ENCODE data around the gene ZNF746.

DNA sequence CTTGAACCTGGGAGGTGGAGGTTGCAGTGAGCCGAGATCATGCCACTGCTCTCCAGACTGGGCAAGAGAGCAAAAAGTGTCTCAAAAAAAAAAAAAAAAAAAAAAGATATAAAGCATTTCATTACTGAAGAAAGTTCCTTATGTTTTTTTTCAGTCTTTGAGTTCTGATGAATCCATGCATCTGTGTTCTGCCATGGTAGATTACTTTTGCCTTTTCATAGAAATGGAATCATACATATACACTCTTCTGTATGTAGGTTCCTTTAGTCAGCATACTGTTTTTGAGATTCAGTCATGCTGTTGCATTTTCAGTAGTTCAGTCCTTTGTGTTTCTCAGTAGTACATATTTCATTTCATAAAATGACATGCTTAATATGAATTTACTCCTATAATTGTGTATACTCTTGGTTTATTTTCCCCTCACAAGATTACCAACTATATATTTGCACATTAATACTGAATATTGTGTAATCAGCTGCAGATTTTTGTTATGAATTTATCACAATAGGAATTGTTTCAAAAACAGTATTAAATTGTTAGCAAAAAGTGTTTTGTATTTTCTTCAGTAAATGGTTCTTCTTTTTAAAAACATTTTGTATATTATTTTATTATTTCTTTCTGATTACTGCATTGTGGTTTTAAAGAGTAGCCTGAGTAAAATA lies 34.0 kb downstream of the ZNF746 start:
- TF ChIP-seq RELA (IDR thresholded peaks at IDR 0.05; ENCODE audit: borderline replicate concordance, partially characterized antibody) (no peak), SMC3 (IDR thresholded peaks at IDR 0.05; ENCODE audit: borderline replicate concordance, low read length) (no peak), EP300 (IDR thresholded peaks at IDR 0.05; ENCODE audit: borderline replicate concordance in 1 of 2, control insufficient read depth in 1 of 2, low read depth in 2 of 2, low read length in 2 of 2) (no peak), MEF2A (IDR thresholded peaks at IDR 0.05; ENCODE audit: insufficient read depth, low read depth, low read length) (no peak), CREB1 (IDR thresholded peaks at IDR 0.05; ENCODE audit: low read depth) (no peak)
- TF ChIP-seq, protein P1, sequence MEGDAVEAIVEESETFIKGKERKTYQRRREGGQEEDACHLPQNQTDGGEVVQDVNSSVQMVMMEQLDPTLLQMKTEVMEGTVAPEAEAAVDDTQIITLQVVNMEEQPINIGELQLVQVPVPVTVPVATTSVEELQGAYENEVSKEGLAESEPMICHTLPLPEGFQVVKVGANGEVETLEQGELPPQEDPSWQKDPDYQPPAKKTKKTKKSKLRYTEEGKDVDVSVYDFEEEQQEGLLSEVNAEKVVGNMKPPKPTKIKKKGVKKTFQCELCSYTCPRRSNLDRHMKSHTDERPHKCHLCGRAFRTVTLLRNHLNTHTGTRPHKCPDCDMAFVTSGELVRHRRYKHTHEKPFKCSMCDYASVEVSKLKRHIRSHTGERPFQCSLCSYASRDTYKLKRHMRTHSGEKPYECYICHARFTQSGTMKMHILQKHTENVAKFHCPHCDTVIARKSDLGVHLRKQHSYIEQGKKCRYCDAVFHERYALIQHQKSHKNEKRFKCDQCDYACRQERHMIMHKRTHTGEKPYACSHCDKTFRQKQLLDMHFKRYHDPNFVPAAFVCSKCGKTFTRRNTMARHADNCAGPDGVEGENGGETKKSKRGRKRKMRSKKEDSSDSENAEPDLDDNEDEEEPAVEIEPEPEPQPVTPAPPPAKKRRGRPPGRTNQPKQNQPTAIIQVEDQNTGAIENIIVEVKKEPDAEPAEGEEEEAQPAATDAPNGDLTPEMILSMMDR (IDR thresholded peaks at IDR 0.05 in 2 of 3, conservative IDR thresholded peaks at IDR 0.05 in 1 of 3; ENCODE audit: control insufficient read depth in 2 of 3, extremely low read depth in 1 of 3, insufficient read depth in 1 of 3, low read depth in 3 of 3, low read length in 3 of 3) = no peak
